Rectal smooth muscle tissue (tissue), 1 donor: ENCODE results near the gene UGT2B10.

Experiments used
- H3K27ac ChIP-seq: one replicate; pipeline ENCODE4 v1.7.0; 2013; ENCODE audit warnings: low read depth, low read length, inconsistent platforms
- H3K27me3 ChIP-seq: one replicate; pipeline ENCODE4 v1.7.0; 2013; ENCODE audit warnings: low read length; ENCODE audit not compliant: control insufficient read depth, insufficient read depth
- H3K36me3 ChIP-seq: one replicate; pipeline ENCODE4 v1.7.0; 2013; ENCODE audit warnings: low read length; ENCODE audit not compliant: control insufficient read depth, insufficient read depth
- H3K4me1 ChIP-seq: one replicate; pipeline ENCODE4 v1.7.0; 2013; ENCODE audit warnings: low read length; ENCODE audit not compliant: control insufficient read depth, insufficient read depth
- H3K4me3 ChIP-seq: one replicate; pipeline ENCODE4 v1.7.0; 2013; ENCODE audit warnings: low read length
- H3K9ac ChIP-seq: one replicate; pipeline ENCODE4 v1.7.0; 2013; ENCODE audit warnings: low read length

UGT2B10 gene

GRCh38 chr4:68831642-68832041, 15.8 kb downstream of the UGT2B10 start:
- Histone ChIP-seq H3K36me3 (no peaks in the 10 kb centered on the region), H3K4me1 (no peaks in the 10 kb centered on the region), H3K27ac (no peak overlapping the region), H3K4me3 (no peak overlapping the region), H3K9ac (no peak overlapping the region), H3K27me3 (no peaks in the 10 kb centered on the region)

- Histone ChIP-seq H3K27me3 (no peaks in the 10 kb centered on the region), H3K4me3 (no peak overlapping the region), H3K4me1 (no peaks in the 10 kb centered on the region), H3K36me3 (no peaks in the 10 kb centered on the region), H3K27ac (no peak overlapping the region), H3K9ac (no peak overlapping the region)
Observed at GRCh38 chr4:68850293-68850692, 34.5 kb downstream of the UGT2B10 start.

GRCh38 chr4:68855771-68856170, 40.0 kb downstream of the UGT2B10 start:
- no peak overlapping the region for H3K4me3 ChIP-seq
- H3K27ac ChIP-seq, result no peak overlapping the region

GRCh38 chr4:68858039-68858438, 42.2 kb downstream of the UGT2B10 start:
- Histone ChIP-seq H3K4me1 (no peaks in the 10 kb centered on the region), H3K36me3 (no peaks in the 10 kb centered on the region), H3K9ac (no peak overlapping the region), H3K27me3 (no peaks in the 10 kb centered on the region), H3K4me3 (no peak overlapping the region), H3K27ac (no peak overlapping the region)

More at GRCh38 chr4:68855771-68856170, 40.0 kb downstream of the UGT2B10 start:
- H3K36me3 ChIP-seq, result no peaks in the 10 kb centered on the region
- no peaks in the 10 kb centered on the region for H3K27me3 ChIP-seq
- H3K9ac ChIP-seq, result no peak overlapping the region
- no peaks in the 10 kb centered on the region for H3K4me1 ChIP-seq

GRCh38 chr4:68859655-68860054, 43.9 kb downstream of the UGT2B10 start:
- Histone ChIP-seq H3K4me1 (no peaks in the 10 kb centered on the region), H3K36me3 (no peaks in the 10 kb centered on the region), H3K4me3 (no peak overlapping the region), H3K27me3 (no peaks in the 10 kb centered on the region), H3K27ac (no peak overlapping the region), H3K9ac (no peak overlapping the region)

GRCh38 chr4:68861057-68861456, 45.3 kb downstream of the UGT2B10 start:
- Histone ChIP-seq H3K4me1 (no peaks in the 10 kb centered on the region), H3K36me3 (no peaks in the 10 kb centered on the region), H3K4me3 (no peak overlapping the region), H3K27me3 (no peaks in the 10 kb centered on the region), H3K9ac (no peak overlapping the region), H3K27ac (no peak overlapping the region)

- no peak overlapping the region for H3K9ac ChIP-seq
- H3K4me3 ChIP-seq, result no peak overlapping the region
- H3K27ac ChIP-seq, result no peak overlapping the region
- H3K36me3 ChIP-seq, result no peaks in the 10 kb centered on the region
- H3K27me3 ChIP-seq, result no peaks in the 10 kb centered on the region
- H3K4me1 ChIP-seq, result no peaks in the 10 kb centered on the region
Observed at GRCh38 chr4:68864438-68865187, 48.8 kb downstream of the UGT2B10 start.

- H3K36me3 ChIP-seq, result no peaks in the 10 kb centered on the region
- no peaks in the 10 kb centered on the region for H3K27me3 ChIP-seq
- no peak overlapping the region for H3K27ac ChIP-seq
- H3K4me3 ChIP-seq, result no peak overlapping the region
- no peaks in the 10 kb centered on the region for H3K4me1 ChIP-seq
- no peak overlapping the region for H3K9ac ChIP-seq
Observed at GRCh38 chr4:68865188-68865638, 49.4 kb downstream of the UGT2B10 start.

GRCh38 chr4:68865760-68866159, 50.0 kb downstream of the UGT2B10 start:
- no peaks in the 10 kb centered on the region for H3K27me3 ChIP-seq
- H3K4me3 ChIP-seq, result no peak overlapping the region
- H3K9ac ChIP-seq, result no peak overlapping the region
- H3K27ac ChIP-seq, result no peak overlapping the region
- H3K4me1 ChIP-seq, result no peaks in the 10 kb centered on the region
- no peaks in the 10 kb centered on the region for H3K36me3 ChIP-seq

- H3K4me3 ChIP-seq, result no peak overlapping the region
- H3K4me1 ChIP-seq, result no peaks in the 10 kb centered on the region
- no peak overlapping the region for H3K9ac ChIP-seq
- H3K27ac ChIP-seq, result no peak overlapping the region
- H3K36me3 ChIP-seq, result no peaks in the 10 kb centered on the region
- H3K27me3 ChIP-seq, result no peaks in the 10 kb centered on the region
Observed at GRCh38 chr4:68869274-68869773, 53.5 kb downstream of the UGT2B10 start.

- no peak overlapping the region for H3K4me3 ChIP-seq
- H3K9ac ChIP-seq, result no peak overlapping the region
- H3K27me3 ChIP-seq, result no peaks in the 10 kb centered on the region
- no peaks in the 10 kb centered on the region for H3K36me3 ChIP-seq
- no peaks in the 10 kb centered on the region for H3K4me1 ChIP-seq
- no peak overlapping the region for H3K27ac ChIP-seq
Observed at GRCh38 chr4:68871809-68872642, 56.2 kb downstream of the UGT2B10 start.

GRCh38 chr4:68872643-68873502, 57.1 kb downstream of the UGT2B10 start:
- Histone ChIP-seq H3K4me3 (no peak overlapping the region), H3K9ac (no peak overlapping the region)

More at GRCh38 chr4:68872643-68873502, 57.1 kb downstream of the UGT2B10 start:
- Histone ChIP-seq H3K27ac (no peak overlapping the region), H3K27me3 (no peaks in the 10 kb centered on the region), H3K36me3 (no peaks in the 10 kb centered on the region), H3K4me1 (no peaks in the 10 kb centered on the region)
